ENCODE data around the gene FCHSD2.

FCHSD2 gene

GRCh38 chr11:72824020-72824419 is 318.1 kb downstream of the FCHSD2 start:
- H3K4me1 Mint-ChIP-seq: peaks cover 31% of the 10 kb centered on the region
- peaks cover 9% of the 10 kb centered on the region for H3K27me3 Mint-ChIP-seq (ENCODE audit: low read depth, poor library complexity)
- no peak for DNase-seq
- H3K9me3 Mint-ChIP-seq: no peaks in the 10 kb centered on the region
- no peak for TF ChIP-seq CTCF (IDR thresholded peaks at IDR 0.05)
- no peak overlapping the region for H3K27ac Mint-ChIP-seq
- H3K36me3 Mint-ChIP-seq (ENCODE audit: low read depth): peaks cover 3% of the 10 kb centered on the region
- no peak overlapping the region for H3K4me3 Mint-ChIP-seq

DNA sequence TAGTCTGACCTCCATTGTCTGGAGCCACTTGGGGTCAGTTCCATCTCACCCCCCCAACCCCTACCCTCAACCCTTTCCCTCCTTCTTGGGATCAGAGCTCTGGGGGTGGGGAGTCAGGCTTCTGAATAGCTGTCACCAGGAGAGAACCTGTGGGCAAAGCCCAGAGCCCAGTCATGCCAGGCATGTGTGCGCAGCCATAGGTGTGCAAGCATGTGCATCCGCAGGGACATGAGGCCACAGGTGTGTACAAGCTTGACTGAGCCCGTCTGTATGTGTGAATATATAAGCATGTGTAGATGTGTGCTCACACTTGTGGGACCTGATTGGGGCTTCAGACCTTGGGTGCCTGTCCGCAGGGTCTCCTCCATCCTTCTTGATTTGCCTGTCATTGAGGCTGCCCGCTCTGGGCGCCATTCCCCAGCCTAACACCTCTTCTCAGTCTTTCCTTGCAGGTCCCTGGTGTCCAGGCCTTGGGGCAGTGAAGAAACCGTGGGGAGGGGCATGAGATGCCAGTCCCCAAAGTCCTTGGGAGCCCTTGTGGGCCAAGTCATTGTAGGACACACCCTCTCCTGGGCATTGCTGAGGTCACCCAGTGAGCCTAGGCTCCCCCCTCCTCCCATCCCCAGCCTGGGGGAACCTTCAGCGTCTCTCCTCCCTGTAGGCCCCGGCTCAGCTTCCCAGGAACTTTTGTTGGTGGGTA is 318.9 kb downstream of the FCHSD2 start:
- peaks cover 27% of the 10 kb centered on the region for H3K4me1 Mint-ChIP-seq
- no peak for TF ChIP-seq CTCF (IDR thresholded peaks at IDR 0.05)

GRCh38 chr11:72821920-72822799 is 320.0 kb downstream of the FCHSD2 start:
- Mint-ChIP-seq H3K4me1 (peaks cover 25% of the 10 kb centered on the region), H3K27ac (no peak overlapping the region), H3K9me3 (no peaks in the 10 kb centered on the region), H3K4me3 (peak overlapping the region; percentile 65), H3K27me3 (ENCODE audit: low read depth, poor library complexity) (peaks cover 16% of the 10 kb centered on the region), H3K36me3 (ENCODE audit: low read depth) (peaks cover 14% of the 10 kb centered on the region)
- TF ChIP-seq CTCF (IDR thresholded peaks at IDR 0.05): peak; percentile 14
- peak; percentile 97 for DNase-seq

More for the DNA sequence above, 318.9 kb downstream of the FCHSD2 start:
- no peak overlapping the region for H3K27ac Mint-ChIP-seq
- H3K27me3 Mint-ChIP-seq (ENCODE audit: low read depth, poor library complexity): peaks cover 9% of the 10 kb centered on the region
- no peaks in the 10 kb centered on the region for H3K9me3 Mint-ChIP-seq
- no peak for DNase-seq
- peak overlapping the region; percentile 44 for H3K4me3 Mint-ChIP-seq
- H3K36me3 Mint-ChIP-seq (ENCODE audit: low read depth): peaks cover 8% of the 10 kb centered on the region

DNA sequence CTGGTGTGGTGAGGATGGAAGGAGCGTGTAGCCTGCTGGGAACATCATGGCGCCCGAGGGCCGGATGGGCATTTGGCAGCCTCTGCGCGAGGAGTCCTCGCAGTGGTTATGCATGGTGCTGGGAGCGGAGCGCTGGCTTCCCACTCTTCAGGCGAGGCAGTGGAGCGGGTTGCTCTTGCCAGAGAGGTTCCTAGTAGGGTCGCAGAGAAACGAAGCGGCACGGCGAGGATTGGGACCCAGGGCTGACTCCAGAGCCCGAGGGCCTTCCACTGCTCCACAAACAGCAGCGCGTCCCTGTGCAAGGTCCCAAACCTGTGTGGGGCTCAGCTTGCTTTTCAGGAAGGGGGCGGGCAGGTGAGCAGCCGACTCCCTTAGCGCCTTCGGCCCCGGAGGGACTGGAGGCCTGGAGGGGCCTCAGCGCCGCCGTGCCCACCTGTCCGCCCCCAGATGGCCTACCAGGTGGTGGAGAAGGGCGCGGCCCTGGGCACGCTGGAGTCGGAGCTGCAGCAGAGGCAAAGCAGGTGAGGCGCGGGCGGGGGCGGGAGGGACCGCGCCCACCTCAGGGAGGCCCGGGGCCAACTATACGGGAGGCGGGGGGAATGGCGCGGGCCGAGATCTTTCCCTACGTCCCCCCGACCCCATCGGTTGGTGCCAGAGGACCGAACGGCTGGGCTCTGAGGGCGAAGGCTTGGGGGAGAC is 320.7 kb downstream of the FCHSD2 start:
- Mint-ChIP-seq H3K27me3 (ENCODE audit: low read depth, poor library complexity) (peaks cover 16% of the 10 kb centered on the region), H3K4me1 (peaks cover 25% of the 10 kb centered on the region), H3K27ac (no peak overlapping the region), H3K36me3 (ENCODE audit: low read depth) (peaks cover 14% of the 10 kb centered on the region), H3K9me3 (no peaks in the 10 kb centered on the region), H3K4me3 (peak overlapping the region; percentile 78)
- DNase-seq: no peak
- no peak for TF ChIP-seq CTCF (IDR thresholded peaks at IDR 0.05)

DNA sequence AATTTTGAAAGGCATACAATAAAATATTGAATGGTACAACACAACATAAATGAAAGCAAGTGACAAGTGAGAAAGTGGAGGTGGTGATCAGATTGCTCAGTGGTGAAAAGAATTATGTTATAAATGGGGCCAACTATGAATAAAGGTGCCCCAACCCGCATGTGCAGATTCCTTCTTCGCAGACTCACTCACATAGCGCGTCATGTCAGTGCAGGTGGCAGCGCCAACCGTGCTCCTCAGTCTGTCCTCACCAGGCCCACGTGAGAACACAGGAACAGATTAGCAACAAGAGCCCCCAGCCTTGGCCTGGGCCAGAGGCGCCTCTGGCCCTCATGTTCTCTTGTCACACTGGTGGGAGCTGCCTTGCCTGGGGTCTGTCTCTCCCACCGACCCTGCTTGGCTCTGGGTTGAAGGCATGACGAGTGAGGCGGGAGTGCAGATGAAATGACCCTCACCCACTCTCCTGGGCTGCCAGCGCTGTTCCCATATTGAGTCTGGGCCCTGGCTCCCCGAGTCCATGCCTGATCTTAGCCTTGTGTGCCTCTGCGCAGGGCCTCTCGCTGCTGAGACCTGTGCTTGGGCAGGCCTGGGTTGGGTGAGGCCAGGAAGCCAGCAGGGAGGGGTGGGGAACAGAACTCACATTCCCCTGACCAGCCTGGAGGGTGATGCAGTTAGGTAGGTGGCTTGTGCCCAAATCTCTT is 321.5 kb downstream of the FCHSD2 start:
- Mint-ChIP-seq H3K36me3 (ENCODE audit: low read depth) (peaks cover 14% of the 10 kb centered on the region), H3K4me1 (peaks cover 22% of the 10 kb centered on the region), H3K27ac (no peak overlapping the region), H3K27me3 (ENCODE audit: low read depth, poor library complexity) (peaks cover 16% of the 10 kb centered on the region), H3K4me3 (peak overlapping the region; percentile 78), H3K9me3 (no peaks in the 10 kb centered on the region)
- TF ChIP-seq CTCF (IDR thresholded peaks at IDR 0.05): no peak
- no peak for DNase-seq

Measured in nephron progenitor cell (in vitro differentiated cells).